Memory B cell (primary cell): ENCODE measurements around the gene GARIN5A.

ENCODE experiments used
- ATAC-seq: fragments of 150-1000 bp; cut with Tn5 transposase; 2 replicates; pipeline ENCODE4 v1.10.0; 2021; ENCODE audit warnings: low read depth, mild to moderate bottlenecking, moderate library complexity
- DNase-seq, 2 donors: peaks; one replicate each; pipeline ENCODE4 v3.0.0; 2022; ENCODE audit warnings: low spot score in 2 of 2
- H3K27ac Mint-ChIP-seq: one replicate; pipeline ENCODE4 v1.8.0; 2022; ENCODE audit warnings: mild to moderate bottlenecking, moderate library complexity, mixed read lengths
- H3K27me3 Mint-ChIP-seq: one replicate; pipeline ENCODE4 v1.8.0; 2022; ENCODE audit warnings: mixed read lengths
- H3K36me3 Mint-ChIP-seq: one replicate; pipeline ENCODE4 v1.8.0; 2022; ENCODE audit warnings: mild to moderate bottlenecking, mixed read lengths
- H3K4me1 Mint-ChIP-seq: one replicate; pipeline ENCODE4 v1.8.0; 2022; ENCODE audit warnings: mixed read lengths
- H3K4me3 Mint-ChIP-seq: one replicate; pipeline ENCODE4 v1.8.0; 2022; ENCODE audit warnings: mild to moderate bottlenecking, moderate library complexity, mixed read lengths
- H3K9me3 Mint-ChIP-seq: one replicate; pipeline ENCODE4 v1.8.0; 2022; ENCODE audit warnings: mixed read lengths

The GARIN5A gene

DNA sequence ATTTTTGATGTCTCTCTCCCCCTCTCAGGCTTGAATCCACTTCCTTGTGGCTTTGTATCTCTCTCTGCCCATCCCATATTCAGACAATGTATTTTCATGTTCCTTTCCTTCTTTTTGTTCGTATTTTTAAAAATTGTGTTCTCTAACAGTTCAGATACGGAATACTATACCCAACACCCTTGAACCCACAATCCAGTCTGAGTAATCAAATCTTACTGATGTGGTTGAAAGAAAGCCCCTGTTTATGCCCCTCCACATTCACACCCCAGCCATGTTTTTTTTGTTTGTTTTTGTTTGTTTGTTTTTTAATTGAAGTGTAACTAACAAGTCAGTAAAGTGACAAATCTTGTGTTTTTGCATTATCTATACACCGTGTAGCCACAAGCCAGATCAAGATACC, 56.5 kb downstream of the GARIN5A start:
- Mint-ChIP-seq H3K36me3 (peaks cover 35% of the 10 kb centered on the region), H3K9me3 (no peaks in the 10 kb centered on the region), H3K27ac (peak overlapping the region; percentile 97), H3K27me3 (no peaks in the 10 kb centered on the region), H3K4me3 (peak overlapping the region; percentile 100), H3K4me1 (peaks cover 45% of the 10 kb centered on the region)
- no peak for ATAC-seq
- no peak for DNase-seq

DNA sequence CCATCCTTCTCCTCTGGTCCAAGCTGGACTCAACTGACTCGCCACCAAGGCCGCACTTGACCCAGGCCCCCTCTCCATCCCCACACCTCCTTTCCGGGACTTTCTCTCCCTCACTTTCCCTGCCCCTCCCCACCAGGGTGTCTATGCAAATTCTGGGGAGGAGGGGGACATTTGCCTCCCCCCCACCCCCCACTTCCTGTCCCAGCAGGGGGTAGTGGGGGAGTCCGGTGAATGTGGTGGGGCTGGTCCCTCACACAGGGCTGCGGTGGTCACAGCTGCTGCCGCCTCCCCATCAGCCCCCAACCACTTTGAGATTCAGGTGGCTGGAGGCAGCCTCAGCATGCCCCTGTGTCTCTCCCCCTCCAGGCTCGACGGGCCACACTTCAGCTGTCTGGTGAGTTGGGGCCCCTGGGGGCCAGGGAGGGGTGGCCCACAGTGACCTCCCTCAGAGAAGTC, 57.0 kb downstream of the GARIN5A start:
- peaks cover 35% of the 10 kb centered on the region for H3K36me3 Mint-ChIP-seq
- ATAC-seq (no peak), DNase-seq (no peak)
- H3K9me3 Mint-ChIP-seq = no peaks in the 10 kb centered on the region
- peak overlapping the region; percentile 100 for H3K4me3 Mint-ChIP-seq
- peak overlapping the region; percentile 97 for H3K27ac Mint-ChIP-seq
- no peaks in the 10 kb centered on the region for H3K27me3 Mint-ChIP-seq
- H3K4me1 Mint-ChIP-seq = peaks cover 50% of the 10 kb centered on the region

DNA sequence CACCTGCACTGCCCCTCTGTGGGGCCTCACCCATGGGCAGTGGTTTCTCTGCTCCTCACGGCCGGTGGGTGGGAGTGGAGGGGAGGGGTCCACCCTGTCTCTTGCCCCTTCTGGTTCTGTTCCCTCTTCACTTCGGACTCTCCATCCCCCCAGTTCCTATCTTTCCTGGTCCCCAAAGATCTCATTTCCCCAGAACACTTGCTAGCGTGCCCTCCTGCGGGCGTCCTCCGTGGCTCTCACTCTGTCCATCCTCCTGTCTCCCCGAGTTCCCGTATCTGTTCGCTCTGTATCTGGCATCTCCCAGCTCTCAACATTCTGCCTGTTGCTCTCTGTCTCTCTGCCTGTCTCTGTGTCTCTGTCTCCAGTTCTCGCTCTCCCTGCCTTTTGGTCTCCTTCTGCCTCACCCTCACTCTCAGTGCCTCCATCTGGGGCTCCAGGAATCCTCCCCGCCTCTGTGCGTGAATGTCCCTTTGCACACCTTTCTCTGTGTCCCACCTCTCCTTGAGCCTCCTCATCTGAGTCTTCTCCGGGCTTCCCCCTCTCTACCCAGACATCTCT, 57.5 kb downstream of the GARIN5A start:
- Mint-ChIP-seq H3K36me3 (peaks cover 34% of the 10 kb centered on the region), H3K9me3 (no peaks in the 10 kb centered on the region), H3K27ac (peak overlapping the region; percentile 97), H3K27me3 (no peaks in the 10 kb centered on the region), H3K4me3 (peak overlapping the region; percentile 100), H3K4me1 (peaks cover 52% of the 10 kb centered on the region)
- no peak for ATAC-seq
- DNase-seq = no peak

DNA sequence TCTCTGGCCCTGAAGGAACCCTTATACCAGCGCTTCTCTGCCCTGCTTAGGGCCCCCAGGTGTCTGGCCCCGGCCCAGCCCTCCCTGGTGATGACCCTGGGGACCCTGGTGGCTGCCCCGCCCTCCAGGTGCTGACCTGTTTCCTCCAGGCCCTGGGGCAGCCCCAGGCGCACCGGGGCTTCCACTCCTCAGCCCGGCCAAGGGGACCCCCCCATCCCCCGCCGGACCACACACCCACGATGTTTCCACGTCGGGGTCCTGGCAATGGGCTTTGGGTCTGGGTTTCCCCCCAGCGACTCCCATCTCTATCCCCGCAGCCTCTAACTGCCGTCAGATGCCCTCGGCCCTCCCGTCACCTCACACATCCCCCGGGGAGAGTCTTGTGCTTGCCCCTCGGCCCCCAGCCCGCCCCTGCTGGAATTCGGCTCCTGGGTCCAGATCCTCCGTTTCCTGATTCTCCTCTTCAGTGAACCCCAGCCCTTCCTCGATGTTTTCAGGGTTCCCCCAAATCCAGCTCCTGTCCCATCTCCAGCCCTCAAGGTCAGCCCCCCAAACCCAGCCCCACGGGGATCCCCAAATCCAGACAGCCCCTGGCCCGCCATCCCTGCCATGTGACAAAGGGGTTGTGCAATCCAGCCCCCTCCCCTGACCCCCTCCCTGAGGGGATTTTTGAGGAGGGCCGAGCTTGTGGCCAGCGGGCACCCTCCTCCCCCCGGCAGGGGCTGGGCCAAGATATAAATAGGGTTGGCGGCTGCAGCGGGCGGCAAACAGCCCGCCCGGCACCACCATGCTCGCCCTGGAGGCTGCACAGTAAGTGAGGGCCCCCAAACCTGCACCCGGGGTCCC, 58.2 kb downstream of the GARIN5A start, which contains the start of gene SPIB:
Gene SPIB (plus strand): TSS at position 763 of the 846 bp plus-strand sequence. CDS start 25 bp downstream, at position 788.
- Mint-ChIP-seq H3K36me3 (peaks cover 28% of the 10 kb centered on the region), H3K9me3 (no peaks in the 10 kb centered on the region), H3K4me1 (peaks cover 45% of the 10 kb centered on the region), H3K4me3 (peak within 1 kb of the TSS; percentile 100), H3K27ac (peak within 1 kb of the TSS; percentile 97), H3K27me3 (no peaks in the 10 kb centered on the region)
- ATAC-seq (peak; percentile 12), DNase-seq (peak; percentile 60 to 65)

DNA sequence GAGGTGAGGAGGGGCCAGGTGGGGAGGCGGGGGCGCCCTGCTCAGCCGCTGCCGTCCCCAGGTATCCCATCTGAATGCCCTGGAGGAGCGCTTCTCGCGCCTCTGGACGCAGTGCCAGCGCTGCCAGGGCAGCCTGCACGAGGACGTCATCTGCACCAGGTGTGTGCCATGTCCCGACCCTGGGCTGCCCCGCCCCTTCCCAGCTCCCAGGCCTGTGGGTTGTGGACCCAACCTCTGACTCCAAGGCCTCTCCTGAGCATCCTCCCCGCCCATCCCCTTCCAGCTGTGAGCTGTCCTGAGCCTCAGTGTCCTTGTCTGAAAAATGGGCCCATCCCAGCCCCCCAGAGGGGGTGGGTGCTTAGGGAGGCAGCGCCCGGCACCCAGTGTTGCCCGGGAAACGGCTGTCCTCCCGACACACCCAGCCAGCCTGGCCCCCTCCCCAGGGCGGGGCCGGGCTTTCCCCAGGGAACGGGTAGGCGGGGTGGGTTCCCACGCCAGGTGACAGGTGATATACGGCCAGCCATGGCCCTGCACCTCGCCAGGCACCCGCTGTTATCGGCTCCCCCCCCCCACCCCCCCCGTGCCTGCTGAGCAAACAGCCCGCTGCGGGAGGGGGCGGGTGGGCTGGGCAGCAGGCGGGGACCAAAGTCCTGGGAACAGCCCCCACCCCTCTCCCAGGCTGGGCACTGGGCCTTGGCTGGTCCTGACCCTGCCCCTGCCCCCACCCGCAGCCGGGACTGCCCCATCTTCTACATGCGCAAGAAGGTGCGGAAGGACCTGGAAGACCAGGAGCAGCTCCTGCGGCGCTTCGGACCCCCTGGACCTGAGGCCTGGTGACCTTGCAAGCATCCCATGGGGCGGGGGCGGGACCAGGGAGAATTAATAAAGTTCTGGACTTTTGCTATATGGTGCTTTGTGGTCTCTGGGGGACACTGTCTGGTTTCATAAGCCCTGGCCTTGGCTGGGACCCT, 59.3 kb downstream of the GARIN5A start:
- Mint-ChIP-seq H3K27ac (peak overlapping the region; percentile 98), H3K4me3 (peak overlapping the region; percentile 100), H3K4me1 (peaks cover 40% of the 10 kb centered on the region), H3K36me3 (peaks cover 26% of the 10 kb centered on the region), H3K9me3 (no peaks in the 10 kb centered on the region), H3K27me3 (no peaks in the 10 kb centered on the region)
- DNase-seq = peak in 1 of 2 donors; percentile 59
- peak; percentile 1 for ATAC-seq
